Osteocyte (in vitro differentiated cells): ENCODE measurements around the gene TMEM18. TPM values are rescaled to one million over a fixed set of nuclear protein-coding genes. Genes with fewer than 3 reads are reported as not detected.
"Not testable (repeated sequence)": the region's sequence is repeated elsewhere in the genome, so short reads cannot be mapped to it uniquely, and the experiment has no call there.

Experiments used
- DNase-seq: peaks from one replicate; pipeline ENCODE4 v3.0.0; 2021; ENCODE audit warnings: mixed read lengths; ENCODE audit not compliant: unreplicated experiment; ENCODE audit errors: extremely low spot score
- H3K27ac Mint-ChIP-seq: one replicate; pipeline ENCODE4 v1.8.0; 2021; ENCODE audit warnings: mild to moderate bottlenecking, mixed read lengths; ENCODE audit not compliant: unreplicated experiment
- H3K27me3 Mint-ChIP-seq: one replicate; pipeline ENCODE4 v1.8.0; 2021; ENCODE audit warnings: mixed read lengths; ENCODE audit not compliant: unreplicated experiment
- H3K36me3 Mint-ChIP-seq: one replicate; pipeline ENCODE4 v1.8.0; 2021; ENCODE audit warnings: mixed read lengths; ENCODE audit not compliant: unreplicated experiment
- H3K4me1 Mint-ChIP-seq: one replicate; pipeline ENCODE4 v1.8.0; 2021; ENCODE audit warnings: mixed read lengths; ENCODE audit not compliant: unreplicated experiment
- H3K4me3 Mint-ChIP-seq: one replicate; pipeline ENCODE4 v1.8.0; 2021; ENCODE audit warnings: mild to moderate bottlenecking, moderate library complexity, mixed read lengths; ENCODE audit not compliant: unreplicated experiment
- H3K9me3 Mint-ChIP-seq: one replicate; pipeline ENCODE4 v1.8.0; 2021; ENCODE audit warnings: mixed read lengths; ENCODE audit not compliant: unreplicated experiment
- total RNA-seq: library from RNA; stranded (reverse); gene quantifications from 2 replicates; pipeline ENCODE4 v1.2.1, GENCODE V29; 2021
- TF ChIP-seq, protein P1 (sequence below): fragments of 200-600 bp; sonication (generic); IDR thresholded peaks from 2 replicates; pipeline ENCODE4 v1.5.0; 2021; ENCODE audit warnings: antibody characterized with exemption, mild to moderate bottlenecking, moderate library complexity

TMEM18 gene
- total RNA-seq, 1 donor from 2014 or later = 32.8 TPM

DNA sequence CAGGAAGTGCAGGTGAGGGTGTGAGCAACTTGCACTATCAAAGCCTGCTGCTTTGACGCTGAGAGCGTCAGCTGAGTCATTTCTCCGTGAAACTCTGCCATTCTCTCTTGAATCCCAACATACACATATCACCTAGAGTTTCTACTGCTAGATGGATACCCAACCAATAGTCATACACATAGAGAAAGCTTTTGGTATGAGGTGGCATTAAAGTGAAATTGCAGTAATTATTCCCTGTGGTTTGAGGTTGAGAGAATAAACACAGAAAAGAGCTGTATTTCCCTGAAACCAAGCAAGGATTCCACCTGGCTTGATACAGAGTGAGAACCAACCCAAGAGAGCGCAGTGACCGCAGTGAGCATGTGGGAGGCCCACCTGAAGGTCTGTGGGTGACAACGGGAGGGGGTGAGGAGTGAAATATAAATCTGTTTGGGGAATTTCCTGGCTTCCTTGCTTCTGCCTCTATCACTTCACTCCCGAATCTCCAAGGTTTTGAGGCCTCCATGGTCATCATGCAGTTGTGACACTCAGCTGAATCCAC is 28.8 kb upstream of the TMEM18 start:
- H3K4me1 Mint-ChIP-seq = no peaks in the 10 kb centered on the region
- no peak overlapping the region for H3K4me3 Mint-ChIP-seq
- H3K27ac Mint-ChIP-seq = no peak overlapping the region
- H3K27me3 Mint-ChIP-seq = peaks cover 5% of the 10 kb centered on the region
- H3K36me3 Mint-ChIP-seq = no peaks in the 10 kb centered on the region
- no peaks in the 10 kb centered on the region for H3K9me3 Mint-ChIP-seq
- TF ChIP-seq, protein P1, sequence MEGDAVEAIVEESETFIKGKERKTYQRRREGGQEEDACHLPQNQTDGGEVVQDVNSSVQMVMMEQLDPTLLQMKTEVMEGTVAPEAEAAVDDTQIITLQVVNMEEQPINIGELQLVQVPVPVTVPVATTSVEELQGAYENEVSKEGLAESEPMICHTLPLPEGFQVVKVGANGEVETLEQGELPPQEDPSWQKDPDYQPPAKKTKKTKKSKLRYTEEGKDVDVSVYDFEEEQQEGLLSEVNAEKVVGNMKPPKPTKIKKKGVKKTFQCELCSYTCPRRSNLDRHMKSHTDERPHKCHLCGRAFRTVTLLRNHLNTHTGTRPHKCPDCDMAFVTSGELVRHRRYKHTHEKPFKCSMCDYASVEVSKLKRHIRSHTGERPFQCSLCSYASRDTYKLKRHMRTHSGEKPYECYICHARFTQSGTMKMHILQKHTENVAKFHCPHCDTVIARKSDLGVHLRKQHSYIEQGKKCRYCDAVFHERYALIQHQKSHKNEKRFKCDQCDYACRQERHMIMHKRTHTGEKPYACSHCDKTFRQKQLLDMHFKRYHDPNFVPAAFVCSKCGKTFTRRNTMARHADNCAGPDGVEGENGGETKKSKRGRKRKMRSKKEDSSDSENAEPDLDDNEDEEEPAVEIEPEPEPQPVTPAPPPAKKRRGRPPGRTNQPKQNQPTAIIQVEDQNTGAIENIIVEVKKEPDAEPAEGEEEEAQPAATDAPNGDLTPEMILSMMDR = no peak
- DNase-seq = no peak

GRCh38 chr2:702765-703164 is 25.6 kb upstream of the TMEM18 start:
- not testable (repeated sequence) for H3K4me3 Mint-ChIP-seq

GRCh38 chr2:696999-697627 is 19.9 kb upstream of the TMEM18 start:
- no peak for DNase-seq
- Mint-ChIP-seq H3K4me3 (no peak overlapping the region), H3K27ac (no peak overlapping the region), H3K9me3 (peaks cover 4% of the 10 kb centered on the region), H3K36me3 (no peaks in the 10 kb centered on the region), H3K4me1 (peaks cover 20% of the 10 kb centered on the region), H3K27me3 (no peaks in the 10 kb centered on the region)
- TF ChIP-seq, protein P1 = no peak

More at GRCh38 chr2:702765-703164, 25.6 kb upstream of the TMEM18 start:
- H3K9me3 Mint-ChIP-seq, H3K4me1 Mint-ChIP-seq, DNase-seq, H3K36me3 Mint-ChIP-seq, H3K27ac Mint-ChIP-seq, H3K27me3 Mint-ChIP-seq: not testable (repeated sequence)

- H3K27me3 Mint-ChIP-seq = no peaks in the 10 kb centered on the region
- no peak overlapping the region for H3K4me3 Mint-ChIP-seq
- H3K36me3 Mint-ChIP-seq = no peaks in the 10 kb centered on the region
- H3K27ac Mint-ChIP-seq = peak overlapping the region; percentile 29
- DNase-seq = no peak
- H3K9me3 Mint-ChIP-seq = peaks cover 4% of the 10 kb centered on the region
- TF ChIP-seq, protein P1 = no peak
- H3K4me1 Mint-ChIP-seq = peaks cover 20% of the 10 kb centered on the region
These were observed 19.3 kb upstream of the TMEM18 start for GRCh38 chr2:696463-696862.

DNA sequence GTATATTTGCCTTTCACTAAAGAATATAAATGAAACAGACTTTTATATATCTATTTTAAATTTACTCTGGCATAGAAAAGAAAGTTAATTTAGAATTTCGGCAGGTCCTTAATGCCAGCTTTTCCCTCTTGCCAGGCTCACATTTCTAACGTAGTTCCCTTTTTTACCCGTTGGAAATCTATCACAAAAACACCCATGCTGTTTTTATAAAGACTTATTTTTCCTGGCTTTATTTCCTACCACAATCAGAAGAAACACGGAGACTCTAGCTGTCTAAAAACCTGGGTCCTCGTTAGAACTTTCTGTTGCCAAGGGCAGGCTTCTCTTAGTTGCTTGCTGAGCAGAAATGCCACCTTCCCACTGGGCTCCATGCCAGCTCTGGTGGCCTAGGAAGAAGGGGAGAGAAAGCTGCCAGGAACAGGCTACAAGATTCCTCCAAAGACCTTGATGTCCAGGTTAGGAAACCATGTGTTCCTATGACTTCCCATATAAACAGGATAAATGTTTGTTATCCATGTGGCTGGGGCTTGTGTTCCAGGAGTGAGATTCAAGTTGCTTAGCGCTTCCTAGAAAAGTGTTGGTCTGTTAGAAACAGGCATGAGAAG is 17.8 kb upstream of the TMEM18 start:
- Mint-ChIP-seq H3K27me3 (no peaks in the 10 kb centered on the region), H3K27ac (no peak overlapping the region), H3K4me1 (peaks cover 20% of the 10 kb centered on the region), H3K36me3 (no peaks in the 10 kb centered on the region), H3K9me3 (peaks cover 4% of the 10 kb centered on the region), H3K4me3 (no peak overlapping the region)
- DNase-seq = no peak
- TF ChIP-seq, protein P1 = no peak
